Gastroesophageal sphincter (tissue), 3 donors: ENCODE data around the gene PDHB.
"Not testable (repeated sequence)": the region's sequence is repeated elsewhere in the genome, so short reads cannot be mapped to it uniquely, and the experiment has no call there.

Experiments
- EP300 ChIP-seq: sonication (generic); formaldehyde crosslinking; IDR thresholded peaks from one replicate; pipeline ENCODE4 v1.6.1; 2017; ENCODE audit warnings: antibody characterized with exemption, mild to moderate bottlenecking
- TF ChIP-seq, protein P1 (sequence below), 4 experiments: fragments of 200-600 bp in 2 of 4; fragments of 450-650 bp in 2 of 4; sonication (generic) in 1 of 4; IDR thresholded peaks; one replicate each; pipeline ENCODE4 v1.5.1; 2017 to 2019; ENCODE audit warnings: antibody characterized with exemption in 4 of 4, mild to moderate bottlenecking in 2 of 4, moderate library complexity in 2 of 4

DNA sequence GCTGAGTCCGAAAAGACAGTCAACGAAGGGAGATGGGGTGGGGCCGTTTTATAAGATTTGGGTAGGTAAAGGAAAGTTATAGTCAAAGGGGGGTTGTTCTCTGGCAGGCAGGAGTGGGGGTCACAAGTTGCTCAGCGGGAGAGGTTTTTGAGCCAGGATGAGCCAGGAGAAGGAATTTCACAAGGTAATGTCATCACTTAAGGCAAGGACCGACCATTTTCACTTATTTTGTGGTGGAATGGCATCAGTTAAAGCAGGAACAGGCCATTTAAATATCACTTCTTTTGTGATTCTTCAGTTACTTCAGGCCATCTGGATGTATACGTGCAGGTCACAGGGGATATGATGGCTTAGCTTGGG, 7.3 kb upstream of the PDHB start:
- TF ChIP-seq, protein P1, sequence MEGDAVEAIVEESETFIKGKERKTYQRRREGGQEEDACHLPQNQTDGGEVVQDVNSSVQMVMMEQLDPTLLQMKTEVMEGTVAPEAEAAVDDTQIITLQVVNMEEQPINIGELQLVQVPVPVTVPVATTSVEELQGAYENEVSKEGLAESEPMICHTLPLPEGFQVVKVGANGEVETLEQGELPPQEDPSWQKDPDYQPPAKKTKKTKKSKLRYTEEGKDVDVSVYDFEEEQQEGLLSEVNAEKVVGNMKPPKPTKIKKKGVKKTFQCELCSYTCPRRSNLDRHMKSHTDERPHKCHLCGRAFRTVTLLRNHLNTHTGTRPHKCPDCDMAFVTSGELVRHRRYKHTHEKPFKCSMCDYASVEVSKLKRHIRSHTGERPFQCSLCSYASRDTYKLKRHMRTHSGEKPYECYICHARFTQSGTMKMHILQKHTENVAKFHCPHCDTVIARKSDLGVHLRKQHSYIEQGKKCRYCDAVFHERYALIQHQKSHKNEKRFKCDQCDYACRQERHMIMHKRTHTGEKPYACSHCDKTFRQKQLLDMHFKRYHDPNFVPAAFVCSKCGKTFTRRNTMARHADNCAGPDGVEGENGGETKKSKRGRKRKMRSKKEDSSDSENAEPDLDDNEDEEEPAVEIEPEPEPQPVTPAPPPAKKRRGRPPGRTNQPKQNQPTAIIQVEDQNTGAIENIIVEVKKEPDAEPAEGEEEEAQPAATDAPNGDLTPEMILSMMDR (IDR thresholded peaks at IDR 0.05), result not testable (repeated sequence)
- TF ChIP-seq EP300, result not testable (repeated sequence)
